ENCODE results near the gene RRBP1.
A peak's percentile ranks its signal among the peaks of the same experiment; 100 is the strongest.

The RRBP1 gene

GRCh38 chr20:17572034-17572638 is 109.9 kb downstream of the RRBP1 start:
- Histone ChIP-seq H3K9me3 (no peaks in the 10 kb centered on the region), H3K27me3 (peaks cover 38% of the 10 kb centered on the region), H3K9ac (no peak overlapping the region), H3K4me3 (no peak overlapping the region), H3K36me3 (peaks cover 8% of the 10 kb centered on the region; the same call in 1 of the 2 replicates), H3K4me1 (peaks cover 34% of the 10 kb centered on the region), H3K4me2 (peak overlapping the region; percentile 82), H4K20me1 (peaks cover 73% of the 10 kb centered on the region), H3K27ac (no peak overlapping the region)
- no peak for TF ChIP-seq Cebpa-rat (IDR thresholded peaks at IDR 0.05)

- Histone ChIP-seq H3K9ac (no peak overlapping the region), H3K27ac (no peak overlapping the region)
- TF ChIP-seq Cebpa-rat (IDR thresholded peaks at IDR 0.05), result no peak
Measured at GRCh38 chr20:17571153-17571527, 110.9 kb downstream of the RRBP1 start.

GRCh38 chr20:17570347-17571152 is 111.5 kb downstream of the RRBP1 start:
- peak overlapping the region; percentile 97 for H3K4me3 ChIP-seq
- H3K27ac ChIP-seq, result peak overlapping the region; percentile 70
- peak overlapping the region; percentile 83 for H3K9ac ChIP-seq
- H3K4me2 ChIP-seq, result peak overlapping the region; percentile 82
- TF ChIP-seq Cebpa-rat (IDR thresholded peaks at IDR 0.05), result no peak
- H3K9me3 ChIP-seq, result no peaks in the 10 kb centered on the region
- H3K27me3 ChIP-seq, result peaks cover 38% of the 10 kb centered on the region
- H3K36me3 ChIP-seq, result peaks cover 8% of the 10 kb centered on the region; the same call in 1 of the 2 replicates
- peaks cover 34% of the 10 kb centered on the region for H3K4me1 ChIP-seq
- peaks cover 58% of the 10 kb centered on the region for H4K20me1 ChIP-seq

More at GRCh38 chr20:17571153-17571527, 110.9 kb downstream of the RRBP1 start:
- H3K4me1 ChIP-seq, result peaks cover 34% of the 10 kb centered on the region
- H3K4me3 ChIP-seq, result peak overlapping the region; percentile 97
- no peaks in the 10 kb centered on the region for H3K9me3 ChIP-seq
- peaks cover 8% of the 10 kb centered on the region; the same call in 1 of the 2 replicates for H3K36me3 ChIP-seq
- peaks cover 64% of the 10 kb centered on the region for H4K20me1 ChIP-seq
- H3K4me2 ChIP-seq, result peak overlapping the region; percentile 82
- H3K27me3 ChIP-seq, result peaks cover 38% of the 10 kb centered on the region

GRCh38 chr20:17569616-17570346 is 112.3 kb downstream of the RRBP1 start, which contains the start of gene DSTN:
Gene DSTN (plus strand): TSS chr20:17570075. CDS start chr20:17570209, 134 bp downstream.
- Histone ChIP-seq H3K4me2 (peak within 1 kb of the TSS; percentile 82), H3K27me3 (peaks cover 38% of the 10 kb centered on the region), H3K9ac (peak within 1 kb of the TSS; percentile 83), H3K4me1 (peaks cover 34% of the 10 kb centered on the region), H3K9me3 (no peaks in the 10 kb centered on the region), H3K4me3 (peak within 1 kb of the TSS; percentile 97), H3K27ac (peak within 1 kb of the TSS; percentile 70), H4K20me1 (peaks cover 50% of the 10 kb centered on the region), H3K36me3 (peaks cover 8% of the 10 kb centered on the region; the same call in 1 of the 2 replicates)
- TF ChIP-seq Cebpa-rat (IDR thresholded peaks at IDR 0.05), result no peak

GRCh38 chr20:17568972-17569521 is 113.0 kb downstream of the RRBP1 start:
- no peak for TF ChIP-seq Cebpa-rat (IDR thresholded peaks at IDR 0.05)
- Histone ChIP-seq H3K9ac (no peak overlapping the region), H4K20me1 (peaks cover 43% of the 10 kb centered on the region), H3K4me2 (peak overlapping the region; percentile 74), H3K36me3 (peaks cover 5% of the 10 kb centered on the region; the same call in 1 of the 2 replicates), H3K4me3 (peak overlapping the region; percentile 55), H3K27ac (no peak overlapping the region), H3K27me3 (peaks cover 38% of the 10 kb centered on the region), H3K4me1 (peaks cover 34% of the 10 kb centered on the region), H3K9me3 (no peaks in the 10 kb centered on the region)

- Histone ChIP-seq H3K4me2 (no peak overlapping the region), H3K36me3 (no peaks in the 10 kb centered on the region), H3K27ac (no peak overlapping the region), H3K9me3 (no peaks in the 10 kb centered on the region), H4K20me1 (peaks cover 35% of the 10 kb centered on the region), H3K27me3 (peaks cover 38% of the 10 kb centered on the region), H3K4me3 (no peak overlapping the region), H3K9ac (no peak overlapping the region), H3K4me1 (peaks cover 29% of the 10 kb centered on the region)
- no peak for TF ChIP-seq Cebpa-rat (IDR thresholded peaks at IDR 0.05)
Measured at GRCh38 chr20:17568045-17568788, 113.8 kb downstream of the RRBP1 start.

GRCh38 chr20:17566345-17566744 is 115.7 kb downstream of the RRBP1 start:
- Histone ChIP-seq H3K27ac (no peak overlapping the region), H3K4me3 (no peak overlapping the region), H3K9ac (no peak overlapping the region), H3K27me3 (peaks cover 28% of the 10 kb centered on the region), H4K20me1 (peaks cover 16% of the 10 kb centered on the region), H3K4me2 (no peak overlapping the region), H3K9me3 (no peaks in the 10 kb centered on the region), H3K4me1 (peaks cover 11% of the 10 kb centered on the region), H3K36me3 (no peaks in the 10 kb centered on the region)
- no peak for TF ChIP-seq Cebpa-rat (IDR thresholded peaks at IDR 0.05)

- Histone ChIP-seq H3K4me3 (no peak overlapping the region), H3K9me3 (no peaks in the 10 kb centered on the region), H3K36me3 (no peaks in the 10 kb centered on the region), H3K4me1 (peaks cover 5% of the 10 kb centered on the region), H3K9ac (no peak overlapping the region), H3K27me3 (peaks cover 22% of the 10 kb centered on the region), H3K4me2 (no peak overlapping the region), H4K20me1 (peaks cover 8% of the 10 kb centered on the region; the same call in 1 of the 2 replicates), H3K27ac (no peak overlapping the region)
- TF ChIP-seq Cebpa-rat (IDR thresholded peaks at IDR 0.05), result no peak
Measured at GRCh38 chr20:17565169-17565845, 116.7 kb downstream of the RRBP1 start.
